ENCODE measurements around the gene TMEM198. TPM values are rescaled to one million over a fixed set of nuclear protein-coding genes. Genes with fewer than 3 reads are reported as not detected.

The TMEM198 gene
- total and polyA plus RNA-seq, 4 donors, result 1.3 to 7.1 (median 4.3) TPM

GRCh38 chr2:219552382-219553167, 8.7 kb downstream of the TMEM198 start:
- Histone ChIP-seq H3K27me3 (ENCODE audit: control insufficient read depth in 3 of 3, insufficient read depth in 3 of 3, low read length in 2 of 3) (peaks cover 0 to 5% (median 3%) of the 10 kb centered on the region in 3 donors), H3K36me3 (ENCODE audit: control insufficient read depth in 4 of 4, insufficient read depth in 4 of 4, low read length in 4 of 4) (peaks cover 0 to 4% (median 1%) of the 10 kb centered on the region in 4 donors), H3K4me3 (peak overlapping the region; percentile 55), H3K4me1 (ENCODE audit: control insufficient read depth in 5 of 5, insufficient read depth in 5 of 5, low read length in 5 of 5) (peaks cover 0 to 10% (median 3%) of the 10 kb centered on the region in 5 donors), H3K9me3 (ENCODE audit: control insufficient read depth in 4 of 4, insufficient read depth in 3 of 4, low read length in 3 of 4) (peaks cover 0 to 2% (median 0%) of the 10 kb centered on the region in 4 donors), H3K9ac (ENCODE audit: insufficient read depth in 1 of 2, low read length in 2 of 2) (no peak overlapping the region), H3K27ac (ENCODE audit: low read depth in 1 of 2, low read length in 1 of 2) (no peak overlapping the region)
- 1 to 3% methylated on average over 61 to 99 of the region's 99 CpGs for WGBS, 2 donors
- DNase-seq, result peak; percentile 92 to 94 (median 92)
- no peak for TF ChIP-seq CTCF (IDR thresholded peaks at IDR 0.05; ENCODE audit: control extremely low read depth, extremely low read depth)
- ATAC-seq (ENCODE audit: insufficient read depth, low FRiP score), result peak; percentile 93

- Histone ChIP-seq H3K27me3 (ENCODE audit: control insufficient read depth in 3 of 3, insufficient read depth in 3 of 3, low read length in 2 of 3) (peaks cover 0 to 5% (median 3%) of the 10 kb centered on the region in 3 donors), H3K36me3 (ENCODE audit: control insufficient read depth in 4 of 4, insufficient read depth in 4 of 4, low read length in 4 of 4) (peaks cover 0 to 3% (median 1%) of the 10 kb centered on the region in 4 donors), H3K27ac (ENCODE audit: low read depth in 1 of 2, low read length in 1 of 2) (no peak overlapping the region), H3K4me1 (ENCODE audit: control insufficient read depth in 5 of 5, insufficient read depth in 5 of 5, low read length in 5 of 5) (peaks cover 0 to 10% (median 3%) of the 10 kb centered on the region in 5 donors), H3K9me3 (ENCODE audit: control insufficient read depth in 4 of 4, insufficient read depth in 3 of 4, low read length in 3 of 4) (peaks cover 0 to 2% (median 0%) of the 10 kb centered on the region in 4 donors), H3K9ac (ENCODE audit: insufficient read depth in 1 of 2, low read length in 2 of 2) (no peak overlapping the region), H3K4me3 (no peak overlapping the region)
- ATAC-seq (ENCODE audit: insufficient read depth, low FRiP score) (no peak), DNase-seq (no peak)
- 31 to 33% methylated on average over 7 of the region's 7 CpGs for WGBS, 2 donors
- no peak for TF ChIP-seq CTCF (IDR thresholded peaks at IDR 0.05; ENCODE audit: control extremely low read depth, extremely low read depth)
These were observed 9.3 kb downstream of the TMEM198 start for GRCh38 chr2:219553168-219553417.

- peaks cover 0 to 2% (median under 1%) of the 10 kb centered on the region in 4 donors for H3K36me3 ChIP-seq (ENCODE audit: control insufficient read depth in 4 of 4, insufficient read depth in 4 of 4, low read length in 4 of 4)
- no peak overlapping the region for H3K4me3 ChIP-seq
- H3K27ac ChIP-seq (ENCODE audit: low read depth in 1 of 2, low read length in 1 of 2), result no peak overlapping the region
- DNase-seq (no peak), ATAC-seq (ENCODE audit: insufficient read depth, low FRiP score) (no peak)
- H3K27me3 ChIP-seq (ENCODE audit: control insufficient read depth in 3 of 3, insufficient read depth in 3 of 3, low read length in 2 of 3), result peaks cover 0 to 5% (median 3%) of the 10 kb centered on the region in 3 donors
- no peak for TF ChIP-seq CTCF (IDR thresholded peaks at IDR 0.05; ENCODE audit: control extremely low read depth, extremely low read depth)
- H3K4me1 ChIP-seq (ENCODE audit: control insufficient read depth in 5 of 5, insufficient read depth in 5 of 5, low read length in 5 of 5), result peaks cover 0 to 10% (median 3%) of the 10 kb centered on the region in 5 donors
- H3K9me3 ChIP-seq (ENCODE audit: control insufficient read depth in 4 of 4, insufficient read depth in 3 of 4, low read length in 3 of 4), result peaks cover 0 to 2% (median 0%) of the 10 kb centered on the region in 4 donors
- H3K9ac ChIP-seq (ENCODE audit: insufficient read depth in 1 of 2, low read length in 2 of 2), result no peak overlapping the region
- 80 to 83% methylated on average over 12 of the region's 12 CpGs for WGBS, 2 donors
These were observed 9.7 kb downstream of the TMEM198 start for GRCh38 chr2:219553463-219553963.

All from lung (tissue), 12 donors.